A172 (cell line): ENCODE measurements around the gene ADM2. TPM values are rescaled to one million over a fixed set of nuclear protein-coding genes. Genes with fewer than 3 reads are reported as not detected.
"Not testable (repeated sequence)": the region's sequence is repeated elsewhere in the genome, so short reads cannot be mapped to it uniquely, and the experiment has no call there.

Experiments
- DNase-seq: peaks from one replicate; pipeline ENCODE4 v3.0.0-alpha.2; 2015; ENCODE audit warnings: low spot score
- total RNA-seq: library from RNA; depleted of rRNA; stranded (reverse); fragments of >200 nt; shearing (Covaris generic); gene quantifications from 2 replicates; pipeline ENCODE4 v1.2.3, GENCODE V29; 2014; rRNA removed

Gene ADM2, protein sequence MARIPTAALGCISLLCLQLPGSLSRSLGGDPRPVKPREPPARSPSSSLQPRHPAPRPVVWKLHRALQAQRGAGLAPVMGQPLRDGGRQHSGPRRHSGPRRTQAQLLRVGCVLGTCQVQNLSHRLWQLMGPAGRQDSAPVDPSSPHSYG
- total RNA-seq: not detected in 2 replicates

DNA sequence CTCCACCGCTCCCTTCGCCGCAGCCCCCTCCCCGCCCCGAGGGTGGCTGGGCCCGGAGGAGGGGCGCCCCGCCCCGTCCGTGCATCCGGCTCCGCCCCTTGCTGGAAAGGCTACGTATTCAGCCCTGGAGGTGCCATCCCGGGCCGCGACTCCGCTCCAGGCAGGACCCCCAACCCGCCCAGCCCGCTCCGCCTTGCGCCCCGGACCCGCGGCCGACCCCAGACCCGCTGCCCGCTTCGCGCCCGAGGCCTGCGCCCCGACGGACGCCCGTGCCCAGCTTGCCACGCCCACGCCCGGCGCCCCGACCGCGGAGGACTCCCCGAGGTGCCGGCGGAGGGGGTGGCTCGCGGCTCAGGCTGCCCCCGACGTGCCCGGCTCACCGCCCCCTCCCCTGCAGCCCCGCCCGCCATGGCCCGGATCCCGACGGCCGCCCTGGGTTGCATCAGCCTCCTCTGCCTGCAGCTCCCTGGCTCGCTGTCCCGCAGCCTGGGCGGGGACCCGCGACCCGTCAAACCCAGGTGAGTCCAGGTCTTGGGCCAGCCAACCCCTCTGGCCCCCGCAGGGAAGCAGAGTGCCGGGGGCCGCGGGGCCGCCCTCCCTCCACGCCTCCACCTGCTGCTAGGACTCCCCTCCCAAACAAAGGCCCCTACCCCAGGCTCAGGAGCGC, at the start of gene ADM2:
Gene ADM2 (plus strand): TSS at position 104 of the 667 bp plus-strand sequence. CDS start 305 bp downstream, at position 409.
- no peak for DNase-seq

DNA sequence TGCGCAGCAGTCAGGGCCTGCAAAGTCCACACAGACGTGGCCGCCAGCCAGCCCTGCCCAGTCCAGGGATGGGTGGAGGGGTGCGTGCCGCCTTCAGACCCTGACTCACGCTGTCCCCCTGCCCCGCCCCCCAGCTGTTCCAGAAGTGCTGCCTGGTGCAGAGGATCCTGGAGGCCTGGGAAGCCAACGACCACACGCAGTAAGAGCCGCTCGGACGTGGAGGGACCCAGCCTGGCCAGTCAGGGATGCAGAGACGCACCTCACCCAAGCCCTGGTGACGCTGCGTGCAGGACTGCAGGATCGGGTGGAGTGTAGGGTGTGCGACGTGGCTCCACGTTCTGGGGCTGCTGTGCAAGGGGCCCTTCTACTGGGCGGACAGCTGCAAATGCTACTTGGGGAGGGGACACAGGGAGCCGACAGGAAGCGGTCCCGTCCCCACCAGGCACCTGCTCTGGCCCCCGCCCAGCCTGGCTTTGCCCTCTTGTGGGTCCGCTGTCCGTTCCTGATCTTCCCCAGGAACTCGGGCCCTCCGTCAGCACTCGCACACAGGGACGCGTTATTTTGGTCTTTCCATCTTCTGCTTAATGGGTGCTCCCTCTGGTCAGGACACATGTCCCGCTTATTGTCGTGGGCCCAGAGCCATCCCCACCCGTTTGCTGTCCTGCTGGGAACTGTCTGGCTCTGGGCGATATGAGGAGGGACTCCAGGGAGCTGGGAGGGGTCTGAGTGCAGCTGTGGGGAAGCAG, 49.0 kb upstream of the ADM2 start:
- DNase-seq: no peak

DNA sequence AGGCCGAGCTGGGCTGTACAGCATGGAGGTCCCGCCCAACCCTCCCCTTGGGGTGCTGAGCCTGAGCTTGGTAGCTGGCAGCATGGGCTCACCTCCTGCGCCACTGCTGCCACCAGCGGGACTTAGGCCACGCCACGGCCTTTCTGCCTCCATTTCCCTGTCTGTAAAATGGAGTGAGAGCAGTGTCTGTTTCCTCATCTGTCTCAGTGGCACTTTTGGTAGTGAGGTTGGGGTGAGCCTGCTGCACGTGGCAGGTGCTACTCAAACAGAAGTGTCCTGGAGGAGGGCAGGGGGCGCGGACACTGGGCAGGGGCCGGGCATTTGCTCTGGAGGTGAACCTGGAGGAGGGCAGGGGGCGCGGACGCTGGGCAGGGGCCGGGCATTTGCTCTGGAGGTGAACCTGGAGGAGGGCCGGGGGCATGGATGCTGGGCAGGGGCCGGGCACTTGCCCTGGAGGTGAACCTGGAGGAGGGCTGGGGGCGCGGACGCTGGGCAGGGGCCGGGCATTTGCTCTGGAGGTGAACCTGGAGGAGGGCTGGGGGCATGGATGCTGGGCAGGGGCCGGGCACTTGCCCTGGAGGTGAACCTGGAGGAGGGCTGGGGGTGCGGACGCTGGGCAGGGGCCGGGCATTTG, 48.3 kb upstream of the ADM2 start:
- DNase-seq: not testable (repeated sequence)

DNA sequence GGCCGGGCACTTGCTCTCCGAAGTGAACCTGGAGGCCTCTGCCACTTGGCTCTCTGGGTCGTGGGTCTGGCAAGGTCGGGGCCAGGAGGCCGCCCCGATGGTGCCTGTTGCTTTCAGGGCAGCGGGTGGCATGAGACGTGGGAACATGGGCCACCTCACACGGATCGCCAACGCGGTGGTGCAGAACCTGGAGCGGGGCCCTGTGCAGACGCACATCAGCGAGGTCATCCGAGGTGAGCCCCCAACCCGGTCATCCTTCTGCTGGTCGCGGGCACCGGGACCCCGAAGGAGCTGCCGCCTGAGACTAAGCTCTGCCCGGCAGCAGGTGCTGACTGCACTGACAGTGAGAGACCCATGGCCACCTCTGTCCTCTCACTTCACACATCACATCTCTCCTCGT, 46.5 kb upstream of the ADM2 start:
- DNase-seq: no peak

DNA sequence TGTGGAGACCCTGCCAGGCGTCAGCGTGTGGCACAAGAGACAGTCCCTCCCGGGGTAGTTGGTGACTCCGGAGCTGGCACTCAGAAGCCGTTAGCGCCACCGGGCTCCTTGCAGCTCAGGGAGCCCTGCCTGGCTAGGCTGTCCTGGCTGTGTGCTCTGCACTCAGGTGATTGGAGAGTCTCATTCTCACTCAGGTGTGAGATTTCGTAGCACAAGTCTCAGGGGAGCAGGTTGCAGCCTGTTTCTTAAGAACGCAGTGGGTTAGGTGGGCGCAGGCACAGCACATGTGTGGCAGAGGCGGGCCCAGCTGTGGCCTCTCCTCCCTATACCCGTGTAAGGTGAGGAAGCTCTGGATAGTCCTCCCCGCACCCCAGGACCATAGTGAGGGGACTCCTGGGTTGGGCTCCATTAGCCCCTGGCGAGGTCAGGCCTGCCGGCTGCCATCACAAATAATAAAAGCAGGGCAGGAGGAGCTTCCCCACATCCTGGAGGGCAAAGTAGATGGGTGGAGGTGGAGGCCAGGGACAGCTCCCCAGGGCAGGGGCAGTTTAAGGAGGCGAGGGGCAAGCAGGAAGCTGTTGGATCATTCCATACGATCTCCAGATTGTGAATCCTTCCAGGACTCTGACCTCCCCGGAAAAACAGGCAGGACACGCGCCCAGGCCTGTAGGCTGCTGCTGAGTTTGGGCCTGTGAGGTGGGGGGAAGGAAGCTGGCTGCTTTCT, 45.9 kb upstream of the ADM2 start:
- no peak for DNase-seq

DNA sequence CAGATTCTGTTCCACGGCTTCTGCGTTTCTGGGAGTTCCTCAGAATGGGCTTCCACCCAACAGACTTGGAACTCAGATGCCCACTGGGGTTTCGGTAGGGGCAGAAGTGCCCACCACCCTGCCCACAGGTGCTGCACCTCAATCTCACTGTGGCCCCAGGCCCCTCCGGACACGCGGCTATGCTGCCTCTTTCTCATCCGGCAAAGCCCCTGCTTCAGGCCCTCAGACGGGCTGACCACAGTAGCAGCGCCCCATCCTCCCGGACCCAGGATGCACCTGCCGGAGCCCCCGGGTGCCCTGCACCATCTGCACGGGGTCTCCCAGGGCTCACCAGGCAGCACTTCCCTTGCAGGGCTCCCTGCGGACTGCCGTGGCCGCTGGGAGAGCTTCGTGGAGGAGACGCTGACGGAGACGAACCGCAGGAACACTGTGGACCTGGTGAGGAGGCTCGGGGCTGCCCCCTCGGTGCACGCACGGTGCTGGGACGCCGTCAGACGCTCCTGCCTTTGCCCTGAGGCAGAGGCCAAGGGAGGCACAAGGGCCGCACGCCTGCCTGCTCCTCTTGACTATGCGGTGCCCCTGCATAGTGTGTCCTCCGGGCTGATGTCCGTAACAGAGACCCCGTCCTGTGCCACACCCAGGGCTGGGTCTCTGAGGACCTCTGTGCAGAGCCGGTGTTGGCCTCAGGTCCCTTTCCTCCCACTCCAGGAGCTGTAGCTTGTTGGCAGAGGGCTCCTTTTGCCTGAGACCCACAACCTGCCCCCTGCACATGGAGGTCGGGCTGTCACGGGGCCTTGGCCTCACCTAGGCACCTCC, 45.1 kb upstream of the ADM2 start:
- no peak for DNase-seq

DNA sequence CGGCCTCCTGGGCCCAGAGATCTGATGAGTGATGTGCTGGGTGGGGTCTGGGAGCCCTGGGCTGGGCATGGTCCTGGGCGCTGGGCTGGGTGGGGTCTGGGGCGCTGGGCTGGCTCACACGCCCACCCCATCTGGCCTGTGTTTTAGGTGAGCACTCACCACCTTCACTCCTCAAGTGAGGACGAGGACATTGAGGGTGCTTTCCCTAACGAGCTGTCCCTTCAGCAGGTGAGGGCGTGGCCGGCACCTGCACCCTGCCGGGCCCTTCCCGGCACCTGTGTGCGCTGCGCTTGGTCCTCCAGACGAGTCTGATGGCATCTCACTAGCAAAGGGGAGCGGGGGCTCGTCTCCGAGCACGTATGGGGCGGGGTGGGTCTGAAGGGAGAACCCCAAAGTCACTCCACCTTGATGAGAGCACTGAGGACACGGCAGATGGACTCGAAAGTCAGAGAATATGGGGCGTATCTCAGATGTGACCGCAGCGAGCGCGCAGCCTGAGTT, 44.5 kb upstream of the ADM2 start:
- DNase-seq: no peak

DNA sequence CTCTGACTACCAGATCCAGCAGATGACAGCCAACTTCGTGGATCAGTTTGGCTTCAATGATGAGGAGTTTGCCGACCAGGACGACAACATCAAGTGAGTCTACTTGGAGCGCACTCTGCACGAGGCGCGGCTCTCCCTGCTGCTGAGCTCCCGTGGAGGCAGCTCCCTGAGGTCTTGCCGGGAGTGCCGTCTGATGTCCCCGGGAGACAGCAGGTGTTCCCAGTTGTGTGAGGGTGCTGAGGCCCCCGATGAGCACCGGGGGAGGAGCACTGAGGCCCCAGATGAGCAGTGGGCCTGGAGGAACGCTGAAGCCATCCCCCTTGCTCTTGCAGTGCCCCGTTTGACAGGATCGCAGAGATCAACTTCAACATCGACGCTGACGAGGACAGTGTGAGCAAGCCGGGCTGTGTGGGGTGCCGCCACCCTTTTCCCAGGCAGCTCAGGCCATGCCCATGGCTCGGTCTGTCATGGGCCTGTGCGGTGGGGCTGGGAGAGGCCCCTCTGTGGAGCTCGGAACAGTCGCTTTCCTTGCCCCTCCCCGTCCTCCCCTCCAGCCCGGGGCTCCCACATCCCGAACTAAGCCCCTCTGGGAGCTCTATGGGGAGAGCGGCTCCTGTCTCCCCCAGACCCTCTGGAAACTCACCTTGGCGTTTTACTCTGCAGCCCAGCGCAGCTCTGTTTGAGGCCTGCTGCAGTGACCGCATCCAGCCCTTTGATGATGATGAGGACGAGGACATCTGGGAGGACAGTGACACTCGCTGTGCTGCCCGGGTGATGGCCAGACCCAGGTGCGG, 43.6 kb upstream of the ADM2 start:
- no peak for DNase-seq

DNA sequence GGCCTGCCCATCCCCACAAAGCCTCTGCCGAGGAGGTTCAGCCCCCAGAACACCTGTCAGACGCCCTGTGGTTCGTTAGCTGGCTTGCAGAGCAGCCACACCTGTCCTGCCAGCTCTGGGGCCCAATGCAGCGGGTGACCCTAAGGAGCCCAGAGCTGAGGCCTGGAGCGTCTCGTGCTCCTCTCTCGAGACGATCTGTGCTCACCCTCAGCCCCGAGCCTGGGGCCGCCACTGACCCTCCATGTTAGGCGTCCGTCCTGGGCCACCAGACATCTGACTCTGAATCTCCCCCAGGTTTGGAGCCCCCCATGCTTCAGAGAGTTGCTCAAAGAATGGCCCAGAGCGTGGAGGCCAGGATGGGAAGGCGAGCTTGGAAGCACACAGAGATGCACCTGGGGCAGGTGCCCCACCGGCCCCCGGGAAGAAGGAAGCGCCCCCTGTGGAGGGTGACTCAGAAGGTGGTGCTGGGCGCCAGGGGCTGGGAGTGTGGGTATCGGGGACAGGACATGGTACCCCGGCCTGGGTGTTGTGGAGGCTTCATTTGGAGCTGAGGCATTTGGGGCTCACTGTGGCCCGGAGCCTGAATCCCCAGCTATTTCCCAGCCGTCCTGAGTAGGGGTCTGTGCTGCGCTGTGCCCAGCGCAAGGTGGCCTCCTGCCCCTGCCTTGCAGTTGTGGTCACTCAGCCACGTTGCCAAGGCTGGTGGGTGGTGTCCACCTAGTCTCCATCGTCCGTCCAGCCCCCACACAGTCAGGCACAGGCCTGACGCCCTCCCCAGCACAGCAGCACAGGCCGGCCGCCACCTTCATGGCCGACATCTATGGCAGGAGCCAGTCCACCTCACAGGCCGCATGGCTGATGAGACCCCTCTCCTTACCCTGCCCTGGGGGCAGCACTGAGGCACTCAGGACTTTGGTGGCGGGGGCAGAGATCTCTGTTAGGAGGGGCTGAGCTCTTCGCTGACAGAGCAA, 42.8 kb upstream of the ADM2 start:
- DNase-seq: no peak

DNA sequence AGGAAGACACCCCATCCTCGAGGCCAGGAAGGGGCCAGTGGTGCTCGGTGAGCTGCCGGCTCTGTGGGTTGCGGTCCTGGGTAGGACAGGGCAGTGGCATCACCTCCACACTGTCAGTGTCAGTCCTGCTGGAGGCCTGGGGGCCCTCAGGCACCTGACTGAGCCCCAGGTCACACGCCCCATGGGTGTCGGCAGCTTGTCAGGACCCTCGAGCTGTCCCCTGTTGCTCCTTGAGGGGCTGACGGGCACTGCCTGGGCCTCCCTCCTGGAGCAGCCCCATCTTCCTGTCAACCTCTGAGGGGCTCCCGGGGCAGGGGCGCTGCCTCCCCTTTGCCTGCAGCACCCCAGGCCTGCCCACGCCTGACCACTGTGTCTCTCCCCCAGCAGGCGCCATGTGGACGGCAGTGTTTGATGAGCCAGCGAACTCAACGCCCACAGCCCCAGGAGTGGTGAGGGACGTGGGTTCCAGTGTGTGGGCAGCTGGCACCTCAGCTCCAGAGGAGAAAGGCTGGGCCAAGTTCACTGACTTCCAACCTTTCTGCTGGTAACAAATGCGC, 42.0 kb upstream of the ADM2 start:
- no peak for DNase-seq

DNA sequence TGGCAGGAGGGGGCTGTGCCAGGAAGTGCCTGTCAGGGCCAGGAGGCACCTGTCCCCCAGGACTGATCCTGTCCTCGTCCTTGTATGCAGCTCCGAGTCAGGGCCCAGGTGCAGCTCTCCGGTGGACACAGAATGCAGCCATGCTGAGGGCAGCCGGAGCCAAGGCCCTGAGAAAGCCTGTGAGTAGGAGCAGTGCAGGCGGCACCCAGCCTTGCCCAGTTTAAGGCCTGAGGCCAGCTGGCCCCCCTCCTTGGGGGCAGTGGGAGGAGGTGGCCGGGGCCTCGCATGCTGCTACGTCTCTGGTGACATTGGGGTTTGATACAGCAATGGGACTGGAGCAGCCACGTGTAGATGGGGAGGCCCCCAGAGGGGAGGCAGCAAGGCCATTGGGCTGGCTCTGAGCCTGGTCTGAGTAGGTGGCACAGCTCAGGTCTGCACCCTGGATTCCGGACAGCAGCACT, 41.4 kb upstream of the ADM2 start:
- DNase-seq: no peak

DNA sequence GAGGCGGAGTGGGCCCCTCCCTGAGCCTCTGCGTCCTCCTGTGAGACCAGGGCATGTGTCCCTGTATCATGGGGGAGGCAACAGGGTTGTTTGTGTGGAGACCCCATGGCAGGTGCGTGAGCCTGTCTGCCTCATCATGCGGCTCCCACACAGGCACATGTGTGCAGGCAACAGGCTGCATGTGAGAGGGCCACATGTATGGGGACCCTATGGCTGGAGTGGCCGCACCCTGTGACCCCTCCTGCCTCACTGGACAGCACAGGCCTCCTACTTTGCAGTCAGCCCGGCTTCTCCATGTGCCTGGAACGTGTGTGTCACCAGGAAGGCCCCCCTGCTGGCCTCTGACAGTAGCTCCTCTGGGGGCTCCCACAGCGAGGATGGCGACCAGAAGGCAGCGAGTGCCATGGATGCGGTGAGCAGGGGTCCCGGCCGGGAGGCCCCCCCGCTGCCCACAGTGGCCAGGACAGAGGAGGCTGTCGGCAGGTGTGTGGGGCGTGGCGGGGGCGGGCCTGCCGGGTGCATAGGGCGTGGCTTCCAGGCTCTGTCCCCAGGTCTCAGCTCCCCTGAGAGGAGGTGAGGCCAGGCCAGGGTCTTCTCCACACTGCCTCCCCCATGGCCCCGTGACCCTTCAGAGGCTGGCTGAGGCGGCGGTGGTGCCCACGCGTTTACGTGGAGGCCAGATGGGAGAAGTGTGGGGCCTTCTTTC, 40.6 kb upstream of the ADM2 start:
- DNase-seq: no peak

DNA sequence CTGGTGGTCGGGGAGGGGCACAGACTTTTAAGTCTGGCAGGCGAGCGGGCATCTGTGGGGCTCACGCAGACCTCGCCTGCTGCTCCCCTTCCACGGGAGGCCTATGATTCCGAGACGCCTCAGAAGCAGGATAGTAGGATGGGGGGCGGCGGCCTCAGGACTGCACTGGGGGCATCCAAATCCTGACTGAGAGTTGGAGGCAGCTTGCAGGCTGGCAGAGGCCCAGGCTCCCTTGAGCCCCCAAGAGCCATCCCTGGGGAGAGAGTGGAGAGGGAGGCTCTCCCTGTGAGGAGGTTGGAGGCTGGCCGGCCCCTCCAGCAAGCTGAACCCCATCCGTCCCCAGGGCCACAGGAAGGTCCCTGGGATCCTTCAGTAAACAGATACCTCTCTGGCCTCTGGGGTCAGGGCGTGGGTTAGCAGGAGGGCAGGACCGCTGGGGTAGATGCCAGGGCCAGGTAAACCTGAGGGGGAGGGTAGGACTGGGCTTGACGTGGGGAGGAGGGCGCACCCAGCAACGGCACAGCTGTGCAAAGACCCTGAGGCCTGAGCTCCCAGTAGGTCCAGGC, 39.8 kb upstream of the ADM2 start:
- no peak for DNase-seq

DNA sequence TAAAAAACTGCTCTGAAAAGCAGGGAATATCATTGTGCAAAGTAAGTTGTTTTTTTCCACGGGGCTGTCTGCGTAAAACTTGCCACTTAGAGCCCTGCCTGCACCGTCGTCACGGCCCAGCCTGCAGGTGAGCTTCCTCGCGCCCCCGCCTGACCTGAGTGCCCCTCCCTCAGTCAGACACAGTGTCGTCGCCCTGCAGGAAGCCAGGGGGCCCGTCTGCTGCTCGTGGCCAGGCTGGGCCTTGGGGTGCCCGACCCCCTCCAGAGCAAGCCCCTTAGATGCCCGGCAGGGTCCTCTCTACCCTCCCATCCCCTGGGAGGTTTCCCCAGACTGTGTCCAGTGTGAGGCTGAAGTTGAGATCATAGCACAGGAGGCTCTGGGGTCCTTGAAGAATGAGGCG, 38.1 kb upstream of the ADM2 start:
- no peak for DNase-seq

DNA sequence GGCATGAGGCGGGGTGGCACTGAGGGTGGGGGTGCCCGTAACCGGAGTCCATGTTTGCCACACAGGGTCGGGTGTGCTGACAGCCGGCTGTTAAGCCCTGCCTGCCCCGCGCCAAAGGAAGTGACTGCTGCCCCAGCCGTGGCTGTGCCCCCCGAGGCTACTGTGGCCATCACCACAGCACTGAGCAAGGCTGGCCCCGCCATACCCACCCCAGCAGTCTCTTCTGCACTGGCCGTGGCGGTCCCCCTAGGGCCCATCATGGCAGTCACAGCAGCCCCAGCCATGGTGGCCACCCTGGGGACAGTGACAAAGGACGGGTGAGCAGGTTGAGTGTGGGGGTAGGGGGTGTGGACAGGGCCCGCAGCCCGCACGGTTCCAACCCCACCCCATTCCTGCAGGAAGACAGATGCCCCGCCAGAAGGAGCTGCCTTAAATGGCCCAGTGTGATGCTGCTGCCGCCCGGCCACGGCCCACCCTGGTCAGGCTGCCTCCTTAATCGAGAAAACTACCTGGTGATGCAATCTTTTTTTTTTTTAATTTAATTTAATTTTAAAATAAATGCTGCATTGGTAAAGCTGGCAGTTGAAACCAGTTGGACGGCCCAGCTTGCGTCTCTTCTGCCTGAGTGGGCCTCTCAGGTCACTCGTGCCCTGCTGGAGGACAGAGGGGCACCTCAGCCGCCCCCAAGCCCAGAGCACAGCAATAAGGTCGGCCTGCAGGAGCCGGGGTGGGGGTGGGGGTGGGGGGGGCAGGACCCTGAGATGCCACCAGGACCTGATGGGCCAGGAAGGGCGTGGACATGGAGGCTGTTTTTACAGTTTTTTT, 37.3 kb upstream of the ADM2 start:
- DNase-seq: no peak

DNA sequence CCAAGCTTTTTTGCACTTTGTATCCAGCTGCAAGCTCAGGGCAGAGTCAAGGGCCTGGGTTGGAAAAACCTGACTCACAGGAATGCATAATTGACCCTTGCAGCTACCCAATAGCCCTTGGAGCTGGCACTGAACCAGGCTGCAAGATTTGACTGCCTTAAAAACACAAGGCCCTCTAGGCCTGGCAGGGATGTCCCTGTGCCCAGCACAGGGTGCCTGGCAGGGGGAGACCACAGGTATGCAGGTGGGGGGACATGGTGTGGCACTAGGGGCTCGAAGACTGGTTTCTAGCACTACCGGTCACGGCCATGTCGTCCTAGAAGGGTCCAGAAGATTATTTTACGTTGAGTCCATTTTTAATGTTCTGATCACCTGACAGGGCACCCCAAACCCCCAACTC, 36.7 kb upstream of the ADM2 start:
- DNase-seq: peak; percentile 62
